ENCODE measurements around the gene RPTOR.

- no peak for TF ChIP-seq EZH2phosphoT487 (IDR thresholded peaks at IDR 0.05; ENCODE audit: insufficient read depth, low read depth)
- TF ChIP-seq EZH2 (IDR thresholded peaks at IDR 0.05; ENCODE audit: insufficient read depth, poor library complexity, severe bottlenecking) = no peak
Measured at GRCh38 chr17:80605326-80606066, 60.9 kb downstream of the RPTOR start.
